Fibroblast of lung (primary cell): ENCODE measurements around the gene LRFN4. TPM values are rescaled to one million over a fixed set of nuclear protein-coding genes. Genes with fewer than 3 reads are reported as not detected.

ENCODE experiments used
- DNase-seq, 2 donors: peaks; one replicate each; pipeline versions ENCODE4 v3.0.0 to v3.0.0-alpha.2; 2010; ENCODE audit warnings: low read depth in 2 of 2
- H2AFZ ChIP-seq: 2 replicates; pipeline ENCODE4 v1.5.1; 2012; ENCODE audit warnings: low read length, control low read depth, inconsistent platforms
- H3K27ac ChIP-seq: 2 replicates; pipeline ENCODE4 v1.5.1; 2011; ENCODE audit warnings: low read length, control low read depth; ENCODE audit not compliant: insufficient read depth
- H3K27me3 ChIP-seq: 2 replicates; pipeline ENCODE4 v1.5.1; 2011; ENCODE audit warnings: mild to moderate bottlenecking, low read length; ENCODE audit not compliant: control insufficient read depth, insufficient read depth
- H3K36me3 ChIP-seq: 2 replicates; pipeline ENCODE4 v1.5.1; 2011; ENCODE audit warnings: low read length; ENCODE audit not compliant: control insufficient read depth, insufficient read depth
- H3K4me1 ChIP-seq: 2 replicates; pipeline ENCODE4 v1.5.1; 2011; ENCODE audit warnings: low read length; ENCODE audit not compliant: control insufficient read depth, insufficient read depth; ENCODE audit errors: extremely low read depth
- H3K4me2 ChIP-seq: 2 replicates; pipeline ENCODE4 v1.5.1; 2011; ENCODE audit warnings: low read length, control low read depth; ENCODE audit not compliant: insufficient read depth; ENCODE audit errors: extremely low read depth
- H3K4me3 ChIP-seq, 4 experiments: fragments of 200-600 bp in 1 of 4; sonication (generic) in 1 of 4; replicated peaks in 1 of 4; 2 replicates each; pipeline ENCODE4 v1.5.1; 2011 to 2016; ENCODE audit warnings: low read length in 4 of 4, low read depth in 3 of 4, mild to moderate bottlenecking in 3 of 4, control low read depth in 2 of 4, inconsistent platforms in 1 of 4, mixed read lengths in 1 of 4; ENCODE audit not compliant: insufficient read depth in 1 of 4; ENCODE audit errors: control extremely low read depth in 1 of 4
- H3K79me2 ChIP-seq: 2 replicates; pipeline ENCODE4 v1.5.1; 2012; ENCODE audit warnings: mild to moderate bottlenecking, low read length, inconsistent platforms; ENCODE audit not compliant: control insufficient read depth, insufficient read depth
- H3K9ac ChIP-seq: 2 replicates; pipeline ENCODE4 v1.5.1; 2011; ENCODE audit warnings: mild to moderate bottlenecking, low read length, control low read depth; ENCODE audit not compliant: insufficient read depth
- H3K9me3 ChIP-seq: 2 replicates; pipeline ENCODE4 v1.5.1; 2012; ENCODE audit warnings: low read depth, low read length; ENCODE audit not compliant: control insufficient read depth, insufficient read depth
- H4K20me1 ChIP-seq: 2 replicates; pipeline ENCODE4 v1.5.1; 2011; ENCODE audit warnings: low read length; ENCODE audit not compliant: control insufficient read depth, insufficient read depth; ENCODE audit errors: extremely low read depth
- CTCF ChIP-seq, 2 donors: IDR thresholded peaks in 1 of 2; conservative IDR thresholded peaks in 1 of 2; 1 replicate in 1 of 2; 2 replicates in 1 of 2; pipeline ENCODE4 v1.5.1; 2011 to 2012; ENCODE audit warnings: low read length in 2 of 2, control low read depth in 1 of 2, inconsistent platforms in 1 of 2, low read depth in 1 of 2, mild to moderate bottlenecking in 1 of 2
- EZH2 ChIP-seq: IDR thresholded peaks from 2 replicates; pipeline ENCODE4 v1.5.1; 2012; ENCODE audit warnings: low read length, control low read depth, mild to moderate bottlenecking; ENCODE audit errors: missing control alignments
- polyA plus RNA-seq, 2 donors: library from polyadenylated mRNA; depleted of rRNA in 1 of 2; stranded (reverse) in 1 of 2; unstranded in 1 of 2; fragments of >200 nt; gene quantifications; 2 replicates each; pipeline ENCODE4 v1.2.1, GENCODE V29; 2011 to 2012; ENCODE audit warnings: missing spikeins in 1 of 2
- total RNA-seq: library from RNA; depleted of rRNA; stranded (reverse); fragments of >200 nt; gene quantifications from 2 replicates; pipeline ENCODE4 v1.2.1, GENCODE V29; 2014

LRFN4 gene
- total and polyA plus RNA-seq, 2 donors (not counting 1 experiment from before 2014, with no cell fraction given) = 3.8 to 14.5 TPM

GRCh38 chr11:66904981-66905521, 48.2 kb downstream of the LRFN4 start:
- H2AFZ ChIP-seq = no peak overlapping the region
- no peaks in the 10 kb centered on the region for H3K79me2 ChIP-seq
- TF ChIP-seq CTCF (conservative IDR thresholded peaks at IDR 0.05 in 1 of 2, IDR thresholded peaks at IDR 0.05 in 1 of 2; ENCODE audit: low read depth in 1 of 2, low read length in 2 of 2) (no peak), EZH2 (no peak)
- H3K4me3 ChIP-seq = no peak overlapping the region
- no peaks in the 10 kb centered on the region for H4K20me1 ChIP-seq
- H3K4me1 ChIP-seq = peaks cover 5% of the 10 kb centered on the region
- H3K27me3 ChIP-seq = no peaks in the 10 kb centered on the region
- H3K36me3 ChIP-seq = no peaks in the 10 kb centered on the region
- no peaks in the 10 kb centered on the region for H3K9me3 ChIP-seq
- no peak overlapping the region for H3K9ac ChIP-seq
- no peak for DNase-seq
- no peak overlapping the region for H3K27ac ChIP-seq
- no peak overlapping the region for H3K4me2 ChIP-seq

GRCh38 chr11:66905631-66906030, 48.8 kb downstream of the LRFN4 start:
- Histone ChIP-seq H3K9me3 (no peaks in the 10 kb centered on the region), H3K79me2 (no peaks in the 10 kb centered on the region), H3K36me3 (no peaks in the 10 kb centered on the region), H3K27ac (no peak overlapping the region), H3K4me3 (no peak overlapping the region), H3K9ac (no peak overlapping the region), H3K4me2 (no peak overlapping the region), H4K20me1 (no peaks in the 10 kb centered on the region), H2AFZ (no peak overlapping the region), H3K4me1 (peaks cover 5% of the 10 kb centered on the region), H3K27me3 (no peaks in the 10 kb centered on the region)
- no peak for DNase-seq
- TF ChIP-seq EZH2 (no peak), CTCF (conservative IDR thresholded peaks at IDR 0.05 in 1 of 2, IDR thresholded peaks at IDR 0.05 in 1 of 2; ENCODE audit: low read depth in 1 of 2, low read length in 2 of 2) (no peak)

GRCh38 chr11:66906061-66906733, 49.3 kb downstream of the LRFN4 start:
- Histone ChIP-seq H2AFZ (peak overlapping the region; percentile 28), H3K36me3 (no peaks in the 10 kb centered on the region), H3K4me3 (no peak overlapping the region), H3K4me1 (peaks cover 5% of the 10 kb centered on the region), H3K27ac (no peak overlapping the region), H3K9me3 (no peaks in the 10 kb centered on the region), H3K79me2 (no peaks in the 10 kb centered on the region), H3K4me2 (no peak overlapping the region), H4K20me1 (no peaks in the 10 kb centered on the region), H3K9ac (no peak overlapping the region), H3K27me3 (no peaks in the 10 kb centered on the region)
- peak; percentile 67 to 73 for DNase-seq
- TF ChIP-seq EZH2 = no peak
